ACC112 (cell line): Measurements from ENCODE around the gene ST3GAL3.

Source experiments
- H2AFZ ChIP-seq: fragments of 200-600 bp; sonication (generic); one replicate; pipeline ENCODE4 v1.6.0; 2017; ENCODE audit warnings: antibody characterized with exemption, low read length; ENCODE audit not compliant: unreplicated experiment
- H3K27ac ChIP-seq: fragments of 200-600 bp; sonication (generic); 2 replicates; pipeline ENCODE4 v1.5.1; 2014; ENCODE audit warnings: low read depth, mild to moderate bottlenecking, antibody characterized with exemption, low read length, moderate library complexity
- H3K27me3 ChIP-seq: fragments of 200-600 bp; sonication (generic); 2 replicates; pipeline ENCODE4 v1.6.1; 2014; ENCODE audit warnings: mild to moderate bottlenecking, antibody characterized with exemption, low read length, moderate library complexity, mixed read lengths; ENCODE audit not compliant: insufficient read depth
- H3K36me3 ChIP-seq: fragments of 200-600 bp; sonication (generic); 2 replicates; pipeline ENCODE4 v1.6.1; 2016; ENCODE audit warnings: mild to moderate bottlenecking, antibody characterized with exemption, low read length, moderate library complexity, mixed read lengths; ENCODE audit not compliant: insufficient read depth
- H3K4me1 ChIP-seq: fragments of 200-600 bp; sonication (generic); one replicate; pipeline ENCODE4 v1.6.1; 2016; ENCODE audit warnings: low read length, mixed read lengths; ENCODE audit not compliant: insufficient read depth, unreplicated experiment, control insufficient read depth
- H3K4me3 ChIP-seq: fragments of 200-600 bp; sonication (generic); 2 replicates; pipeline ENCODE4 v1.5.1; 2014; ENCODE audit warnings: mild to moderate bottlenecking, low read depth, low read length
- H3K79me2 ChIP-seq: fragments of 200-600 bp; sonication (generic); one replicate; pipeline ENCODE4 v1.6.0; 2016; ENCODE audit warnings: low read length; ENCODE audit not compliant: control insufficient read depth, unreplicated experiment, insufficient read depth

ST3GAL3 gene

GRCh38 chr1:43893006-43893405 lies 185.7 kb downstream of the ST3GAL3 start:
- peaks cover 4% of the 10 kb centered on the region for H3K4me1 ChIP-seq
- H3K27ac ChIP-seq = no peak overlapping the region
- H3K79me2 ChIP-seq = no peaks in the 10 kb centered on the region
- no peak overlapping the region for H2AFZ ChIP-seq
- H3K4me3 ChIP-seq = no peak overlapping the region
- peaks cover 7% of the 10 kb centered on the region; the same call in 1 of the 2 replicates for H3K36me3 ChIP-seq
- H3K27me3 ChIP-seq = no peaks in the 10 kb centered on the region

- Histone ChIP-seq H3K79me2 (no peaks in the 10 kb centered on the region), H3K27me3 (no peaks in the 10 kb centered on the region), H2AFZ (no peak overlapping the region), H3K36me3 (peaks cover 7% of the 10 kb centered on the region; the same call in 1 of the 2 replicates), H3K27ac (no peak overlapping the region), H3K4me1 (no peaks in the 10 kb centered on the region), H3K4me3 (no peak overlapping the region)
Observed at GRCh38 chr1:43898981-43899380, 191.6 kb downstream of the ST3GAL3 start.

- no peaks in the 10 kb centered on the region for H3K4me1 ChIP-seq
- no peak overlapping the region for H2AFZ ChIP-seq
- H3K79me2 ChIP-seq = no peaks in the 10 kb centered on the region
- no peak overlapping the region for H3K27ac ChIP-seq
- H3K4me3 ChIP-seq = no peak overlapping the region
- H3K27me3 ChIP-seq = no peaks in the 10 kb centered on the region
- H3K36me3 ChIP-seq = no peaks in the 10 kb centered on the region
Observed at GRCh38 chr1:43900386-43900785, 193.1 kb downstream of the ST3GAL3 start.

- Histone ChIP-seq H3K4me1 (no peaks in the 10 kb centered on the region), H3K27ac (no peak overlapping the region), H3K27me3 (no peaks in the 10 kb centered on the region), H3K79me2 (no peaks in the 10 kb centered on the region), H3K4me3 (no peak overlapping the region), H3K36me3 (no peaks in the 10 kb centered on the region), H2AFZ (no peak overlapping the region)
Observed at GRCh38 chr1:43901196-43901961, 194.0 kb downstream of the ST3GAL3 start.

- Histone ChIP-seq H2AFZ (no peak overlapping the region), H3K27ac (no peak overlapping the region), H3K36me3 (no peaks in the 10 kb centered on the region), H3K27me3 (no peaks in the 10 kb centered on the region), H3K4me3 (no peak overlapping the region), H3K79me2 (no peaks in the 10 kb centered on the region), H3K4me1 (no peaks in the 10 kb centered on the region)
Observed at GRCh38 chr1:43902058-43902831, 194.9 kb downstream of the ST3GAL3 start.

- Histone ChIP-seq H3K27ac (no peak overlapping the region), H3K79me2 (no peaks in the 10 kb centered on the region), H3K4me3 (no peak overlapping the region), H3K4me1 (no peaks in the 10 kb centered on the region), H2AFZ (no peak overlapping the region), H3K36me3 (no peaks in the 10 kb centered on the region), H3K27me3 (no peaks in the 10 kb centered on the region)
Observed at GRCh38 chr1:43904660-43905551, 197.6 kb downstream of the ST3GAL3 start.

- Histone ChIP-seq H3K27me3 (no peaks in the 10 kb centered on the region), H3K36me3 (no peaks in the 10 kb centered on the region), H3K4me3 (no peak overlapping the region), H2AFZ (no peak overlapping the region), H3K79me2 (no peaks in the 10 kb centered on the region), H3K4me1 (no peaks in the 10 kb centered on the region), H3K27ac (no peak overlapping the region)
Observed at GRCh38 chr1:43908226-43908625, 200.9 kb downstream of the ST3GAL3 start.

- no peaks in the 10 kb centered on the region for H3K36me3 ChIP-seq
- H3K79me2 ChIP-seq = no peaks in the 10 kb centered on the region
- H2AFZ ChIP-seq = no peak overlapping the region
- no peaks in the 10 kb centered on the region for H3K27me3 ChIP-seq
- no peak overlapping the region for H3K27ac ChIP-seq
- no peaks in the 10 kb centered on the region for H3K4me1 ChIP-seq
- no peak overlapping the region for H3K4me3 ChIP-seq
Observed at GRCh38 chr1:43908858-43909257, 201.5 kb downstream of the ST3GAL3 start.

GRCh38 chr1:43910343-43910742 lies 203.0 kb downstream of the ST3GAL3 start:
- no peak overlapping the region for H3K4me3 ChIP-seq
- no peaks in the 10 kb centered on the region for H3K4me1 ChIP-seq
- no peak overlapping the region for H3K27ac ChIP-seq
- no peaks in the 10 kb centered on the region for H3K79me2 ChIP-seq
- H2AFZ ChIP-seq = no peak overlapping the region
- no peaks in the 10 kb centered on the region for H3K36me3 ChIP-seq
- no peaks in the 10 kb centered on the region for H3K27me3 ChIP-seq

- Histone ChIP-seq H3K27me3 (no peaks in the 10 kb centered on the region), H3K36me3 (no peaks in the 10 kb centered on the region), H3K4me1 (no peaks in the 10 kb centered on the region), H3K79me2 (no peaks in the 10 kb centered on the region), H2AFZ (no peak overlapping the region), H3K27ac (no peak overlapping the region), H3K4me3 (no peak overlapping the region)
Observed at GRCh38 chr1:43912607-43913006, 205.3 kb downstream of the ST3GAL3 start.
